Immature natural killer cell (primary cell): ENCODE results near the gene FBH1. TPM values are rescaled to one million over a fixed set of nuclear protein-coding genes. Genes with fewer than 3 reads are reported as not detected.
"Not testable (repeated sequence)": the region's sequence is repeated elsewhere in the genome, so short reads cannot be mapped to it uniquely, and the experiment has no call there.

ENCODE experiments used
- DNase-seq, 3 donors: peaks; one replicate each; pipeline ENCODE4 v3.0.0; 2022; ENCODE audit warnings: mixed read lengths in 1 of 3
- H3K27ac Mint-ChIP-seq, 6 donors: one replicate each; pipeline ENCODE4 v1.8.0; 2020; ENCODE audit warnings: mixed read lengths in 6 of 6, mild to moderate bottlenecking in 5 of 6, inconsistent platforms in 4 of 6, moderate library complexity in 3 of 6
- H3K27me3 Mint-ChIP-seq, 3 donors: one replicate each; pipeline ENCODE4 v1.8.0; 2020 to 2021; ENCODE audit warnings: low read depth in 3 of 3, mild to moderate bottlenecking in 3 of 3, mixed read lengths in 3 of 3, moderate library complexity in 3 of 3, inconsistent platforms in 1 of 3
- H3K36me3 Mint-ChIP-seq, 3 donors: one replicate each; pipeline ENCODE4 v1.8.0; 2020; ENCODE audit warnings: mixed read lengths in 3 of 3, inconsistent platforms in 2 of 3, mild to moderate bottlenecking in 2 of 3
- H3K4me1 Mint-ChIP-seq, 2 donors: one replicate each; pipeline ENCODE4 v1.8.0; 2020; ENCODE audit warnings: inconsistent platforms in 2 of 2, mild to moderate bottlenecking in 2 of 2, mixed read lengths in 2 of 2, moderate library complexity in 1 of 2
- H3K4me3 Mint-ChIP-seq, 5 donors: one replicate each; pipeline ENCODE4 v1.8.0; 2020; ENCODE audit warnings: mild to moderate bottlenecking in 5 of 5, mixed read lengths in 5 of 5, inconsistent platforms in 3 of 5, moderate library complexity in 3 of 5
- H3K9me3 Mint-ChIP-seq, 6 donors: one replicate each; pipeline ENCODE4 v1.8.0; 2020; ENCODE audit warnings: mild to moderate bottlenecking in 6 of 6, mixed read lengths in 6 of 6, inconsistent platforms in 4 of 6, moderate library complexity in 3 of 6
- polyA plus RNA-seq, 3 donors: library from polyadenylated mRNA; unstranded; fragments of 300-500 nt; fragmentation: Illumina TruSeq; gene quantifications; one replicate each; pipeline ENCODE4 v1.2.3, GENCODE V29; 2021

FBH1 gene
- polyA plus RNA-seq, 3 donors from 2014 or later, result 32.6 to 60.6 (median 46.8) TPM

DNA sequence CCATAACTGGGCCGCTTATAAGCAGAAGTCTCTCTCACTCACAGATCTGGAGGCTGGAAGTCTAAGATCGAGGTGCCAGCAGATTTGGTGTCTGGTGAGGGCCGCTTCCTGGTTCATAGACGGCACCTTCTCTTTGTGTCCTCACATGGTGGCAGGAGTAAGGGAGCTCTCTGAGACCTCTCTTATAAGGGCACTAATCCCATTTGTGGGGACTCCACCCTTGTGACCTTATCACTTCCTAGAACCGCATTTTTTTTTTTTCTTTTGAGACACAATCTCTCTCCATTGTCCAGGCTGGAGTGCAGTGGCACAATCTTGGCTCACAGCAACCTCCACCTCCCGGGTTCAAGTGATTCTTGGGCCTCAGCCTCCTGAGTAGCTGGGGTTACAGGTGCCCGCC, 8.1 kb downstream of the FBH1 start:
- Mint-ChIP-seq H3K27ac (peak overlapping the region in 2 of 6 donors; percentile 31 to 57), H3K27me3 (no peaks in the 10 kb centered on the region), H3K4me3 (no peak overlapping the region), H3K9me3 (no peaks in the 10 kb centered on the region), H3K4me1 (peaks cover 22 to 44% of the 10 kb centered on the region in 2 donors), H3K36me3 (peaks cover 7 to 17% (median 12%) of the 10 kb centered on the region in 3 donors)
- no peak for DNase-seq

GRCh38 chr10:5900247-5900646, 10.2 kb downstream of the FBH1 start:
- DNase-seq, result no peak
- H3K36me3 Mint-ChIP-seq, result peaks cover 10 to 13% (median 12%) of the 10 kb centered on the region in 3 donors
- peaks cover 21 to 36% of the 10 kb centered on the region in 2 donors for H3K4me1 Mint-ChIP-seq
- H3K9me3 Mint-ChIP-seq, result no peaks in the 10 kb centered on the region
- H3K4me3 Mint-ChIP-seq, result no peak overlapping the region
- no peaks in the 10 kb centered on the region for H3K27me3 Mint-ChIP-seq
- no peak overlapping the region for H3K27ac Mint-ChIP-seq

GRCh38 chr10:5902511-5903274, 12.7 kb downstream of the FBH1 start:
- Mint-ChIP-seq H3K27me3 (no peaks in the 10 kb centered on the region), H3K9me3 (no peaks in the 10 kb centered on the region), H3K4me3 (no peak overlapping the region), H3K36me3 (peaks cover 6 to 19% (median 18%) of the 10 kb centered on the region in 3 donors), H3K27ac (no peak overlapping the region), H3K4me1 (peaks cover 7 to 15% of the 10 kb centered on the region in 2 donors)
- no peak for DNase-seq

GRCh38 chr10:5903563-5903962, 13.5 kb downstream of the FBH1 start:
- Mint-ChIP-seq H3K4me3 (no peak overlapping the region), H3K27ac (peak overlapping the region in 1 of 6 donors; percentile 34), H3K4me1 (peaks cover 9 to 17% of the 10 kb centered on the region in 2 donors), H3K36me3 (peaks cover 7 to 25% (median 20%) of the 10 kb centered on the region in 3 donors), H3K27me3 (no peaks in the 10 kb centered on the region), H3K9me3 (no peaks in the 10 kb centered on the region)
- DNase-seq, result no peak

- Mint-ChIP-seq H3K36me3 (peaks cover 12 to 29% (median 25%) of the 10 kb centered on the region in 3 donors), H3K4me1 (peaks cover 9 to 13% of the 10 kb centered on the region in 2 donors), H3K27ac (no peak overlapping the region), H3K27me3 (no peaks in the 10 kb centered on the region), H3K9me3 (no peaks in the 10 kb centered on the region), H3K4me3 (no peak overlapping the region)
- DNase-seq, result no peak
These were observed 14.2 kb downstream of the FBH1 start for GRCh38 chr10:5904227-5904626.

GRCh38 chr10:5905854-5906507, 15.9 kb downstream of the FBH1 start:
- H3K27ac Mint-ChIP-seq, result no peak overlapping the region
- no peak overlapping the region for H3K4me3 Mint-ChIP-seq
- H3K9me3 Mint-ChIP-seq, result no peaks in the 10 kb centered on the region
- H3K27me3 Mint-ChIP-seq, result peaks cover 0 to 2% (median 0%) of the 10 kb centered on the region in 3 donors
- peaks cover 9 to 11% of the 10 kb centered on the region in 2 donors for H3K4me1 Mint-ChIP-seq
- no peak for DNase-seq
- H3K36me3 Mint-ChIP-seq, result peaks cover 18 to 35% (median 31%) of the 10 kb centered on the region in 3 donors

DNA sequence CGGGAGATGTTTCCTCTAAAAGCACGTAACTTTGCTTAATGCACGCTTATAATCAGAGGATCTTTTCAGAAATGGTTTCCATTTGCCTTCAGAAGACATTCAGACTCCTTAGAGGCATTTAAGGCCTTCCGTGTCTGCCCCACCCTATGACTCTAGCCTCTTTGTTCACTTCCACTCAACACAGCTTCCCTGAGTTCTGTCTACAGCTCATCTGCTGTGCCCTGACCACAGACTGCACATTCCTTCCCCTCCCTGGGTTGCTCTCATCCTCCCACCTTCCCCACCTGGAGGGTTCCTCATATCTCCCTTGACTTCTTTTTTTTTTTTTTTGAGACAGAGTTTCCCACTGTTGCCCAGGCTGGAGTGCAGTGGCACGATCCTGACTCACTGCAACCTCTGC, 16.6 kb downstream of the FBH1 start:
- peaks cover 0 to 2% (median 0%) of the 10 kb centered on the region in 3 donors for H3K27me3 Mint-ChIP-seq
- no peak overlapping the region for H3K27ac Mint-ChIP-seq
- peaks cover 9 to 11% of the 10 kb centered on the region in 2 donors for H3K4me1 Mint-ChIP-seq
- no peak for DNase-seq
- no peak overlapping the region for H3K4me3 Mint-ChIP-seq
- no peaks in the 10 kb centered on the region for H3K9me3 Mint-ChIP-seq
- peaks cover 24 to 38% (median 34%) of the 10 kb centered on the region in 3 donors for H3K36me3 Mint-ChIP-seq

- Mint-ChIP-seq H3K4me1 (peaks cover 8 to 11% of the 10 kb centered on the region in 2 donors), H3K36me3 (peaks cover 35 to 48% (median 43%) of the 10 kb centered on the region in 3 donors)
- H3K9me3 Mint-ChIP-seq, H3K27me3 Mint-ChIP-seq, H3K4me3 Mint-ChIP-seq, H3K27ac Mint-ChIP-seq, DNase-seq: not testable (repeated sequence)
These were observed 18.6 kb downstream of the FBH1 start for GRCh38 chr10:5908676-5909075.

- Mint-ChIP-seq H3K4me1 (peaks cover 7 to 11% of the 10 kb centered on the region in 2 donors), H3K36me3 (peaks cover 48 to 62% (median 51%) of the 10 kb centered on the region in 3 donors), H3K27ac (no peak overlapping the region)
These were observed 20.5 kb downstream of the FBH1 start for GRCh38 chr10:5910323-5911100.

GRCh38 chr10:5911670-5912069, 21.6 kb downstream of the FBH1 start:
- peak overlapping the region in 3 of 6 donors; percentile 7 to 23 (median 13) for H3K27ac Mint-ChIP-seq
- H3K36me3 Mint-ChIP-seq, result peaks cover 40 to 64% (median 53%) of the 10 kb centered on the region in 3 donors
- H3K27me3 Mint-ChIP-seq, result peaks cover 0 to 3% (median 2%) of the 10 kb centered on the region in 3 donors
- no peak for DNase-seq
- peaks cover 4 to 11% of the 10 kb centered on the region in 2 donors for H3K4me1 Mint-ChIP-seq
- H3K9me3 Mint-ChIP-seq, result no peaks in the 10 kb centered on the region
- no peak overlapping the region for H3K4me3 Mint-ChIP-seq

More at GRCh38 chr10:5910323-5911100, 20.5 kb downstream of the FBH1 start:
- no peak for DNase-seq
- Mint-ChIP-seq H3K27me3 (peaks cover 0 to 3% (median 2%) of the 10 kb centered on the region in 3 donors), H3K4me3 (no peak overlapping the region), H3K9me3 (no peaks in the 10 kb centered on the region)

GRCh38 chr10:5913736-5914135, 23.7 kb downstream of the FBH1 start:
- Mint-ChIP-seq H3K4me1 (no peaks in the 10 kb centered on the region), H3K4me3 (no peak overlapping the region), H3K9me3 (no peaks in the 10 kb centered on the region), H3K36me3 (peaks cover 28 to 65% (median 47%) of the 10 kb centered on the region in 3 donors), H3K27ac (no peak overlapping the region), H3K27me3 (peaks cover 2 to 3% (median 2%) of the 10 kb centered on the region in 3 donors)
- DNase-seq, result no peak

GRCh38 chr10:5915451-5915850, 25.4 kb downstream of the FBH1 start:
- no peak overlapping the region for H3K4me3 Mint-ChIP-seq
- peaks cover 17 to 68% (median 43%) of the 10 kb centered on the region in 3 donors for H3K36me3 Mint-ChIP-seq
- no peak overlapping the region for H3K27ac Mint-ChIP-seq
- no peaks in the 10 kb centered on the region for H3K4me1 Mint-ChIP-seq
- no peaks in the 10 kb centered on the region for H3K9me3 Mint-ChIP-seq
- peaks cover under 1 to 3% (median 2%) of the 10 kb centered on the region in 3 donors for H3K27me3 Mint-ChIP-seq
- DNase-seq, result no peak

GRCh38 chr10:5917305-5917704, 27.3 kb downstream of the FBH1 start:
- peaks cover 0 to 3% (median 2%) of the 10 kb centered on the region in 3 donors for H3K27me3 Mint-ChIP-seq
- H3K36me3 Mint-ChIP-seq, result peaks cover 24 to 79% (median 48%) of the 10 kb centered on the region in 3 donors
- no peaks in the 10 kb centered on the region for H3K4me1 Mint-ChIP-seq
- H3K4me3 Mint-ChIP-seq, result no peak overlapping the region
- H3K9me3 Mint-ChIP-seq, result no peaks in the 10 kb centered on the region
- peak overlapping the region in 1 of 6 donors; percentile 61 for H3K27ac Mint-ChIP-seq
- DNase-seq, result no peak
